H9 (cell line): ENCODE data around the gene NSF. TPM values are rescaled to one million over a fixed set of nuclear protein-coding genes. Genes with fewer than 3 reads are reported as not detected.

Source experiments
- DNase-seq: peaks from one replicate; pipeline ENCODE4 v3.0.0-alpha.2; 2017
- H2AFZ ChIP-seq: one replicate; pipeline ENCODE4 v1.6.1; 2013; ENCODE audit warnings: mild to moderate bottlenecking, low read length, control low read depth, moderate library complexity
- H2AK5ac ChIP-seq: 2 replicates; pipeline ENCODE4 v1.6.1; 2013; ENCODE audit warnings: low read length, control low read depth, mixed read lengths; ENCODE audit not compliant: insufficient read length
- H2BK120ac ChIP-seq: one replicate; pipeline ENCODE4 v1.6.1; 2013; ENCODE audit warnings: low read depth, mild to moderate bottlenecking, low read length, control low read depth, inconsistent platforms; ENCODE audit not compliant: poor library complexity, severe bottlenecking
- H2BK12ac ChIP-seq: 2 replicates; pipeline ENCODE4 v1.6.1; 2013; ENCODE audit warnings: low read length, control low read depth, mixed read lengths, low read depth; ENCODE audit not compliant: insufficient read length
- H2BK15ac ChIP-seq: 2 replicates; pipeline ENCODE4 v1.6.1; 2013; ENCODE audit warnings: low read depth, low read length, control low read depth
- H2BK20ac ChIP-seq: one replicate; pipeline ENCODE4 v1.6.1; 2013; ENCODE audit warnings: low read depth, mild to moderate bottlenecking, low read length, control low read depth, inconsistent platforms; ENCODE audit not compliant: poor library complexity, severe bottlenecking
- H2BK5ac ChIP-seq: 2 replicates; pipeline ENCODE4 v1.6.1; 2013; ENCODE audit warnings: low read length, control low read depth, mixed read lengths; ENCODE audit not compliant: insufficient read length
- H3K14ac ChIP-seq: 2 replicates; pipeline ENCODE4 v1.6.1; 2013; ENCODE audit warnings: low read length, control low read depth; ENCODE audit not compliant: insufficient read depth
- H3K18ac ChIP-seq: 2 replicates; pipeline ENCODE4 v1.6.1; 2013; ENCODE audit warnings: low read depth, mild to moderate bottlenecking, mixed read lengths, low read length, control low read depth; ENCODE audit not compliant: insufficient read length
- H3K23ac ChIP-seq: 2 replicates; pipeline ENCODE4 v1.6.1; 2013; ENCODE audit warnings: low read length, control low read depth, mixed read lengths, low read depth; ENCODE audit not compliant: insufficient read length
- H3K23me2 ChIP-seq: 2 replicates; pipeline ENCODE4 v1.6.1; 2013; ENCODE audit warnings: low read depth, mild to moderate bottlenecking, mixed read lengths, low read length, control low read depth; ENCODE audit not compliant: insufficient read length, poor library complexity, severe bottlenecking
- H3K27ac ChIP-seq: 2 replicates; pipeline ENCODE4 v1.5.1; 2013; ENCODE audit warnings: low read length, control low read depth, mixed read lengths, low read depth; ENCODE audit not compliant: insufficient read length
- H3K27me3 ChIP-seq: 2 replicates; pipeline ENCODE4 v1.6.1; 2013; ENCODE audit warnings: low read length, control low read depth, inconsistent platforms; ENCODE audit not compliant: insufficient read depth
- H3K4ac ChIP-seq: 2 replicates; pipeline ENCODE4 v1.6.1; 2013; ENCODE audit warnings: low read depth, mild to moderate bottlenecking, control low read depth, inconsistent platforms, low read length, moderate library complexity
- H3K4me1 ChIP-seq: 2 replicates; pipeline ENCODE4 v1.6.1; 2013; ENCODE audit warnings: low read length, control low read depth, inconsistent platforms; ENCODE audit not compliant: insufficient read depth
- H3K4me2 ChIP-seq: 2 replicates; pipeline ENCODE4 v1.6.1; 2013; ENCODE audit warnings: low read length, control low read depth, mixed read lengths; ENCODE audit not compliant: insufficient read length, insufficient read depth
- H3K56ac ChIP-seq: 2 replicates; pipeline ENCODE4 v1.6.1; 2013; ENCODE audit warnings: low read depth, mild to moderate bottlenecking, mixed read lengths, low read length, control low read depth; ENCODE audit not compliant: insufficient read length
- H3K79me1 ChIP-seq: 2 replicates; pipeline ENCODE4 v1.6.1; 2013; ENCODE audit warnings: low read depth, mild to moderate bottlenecking, moderate library complexity, low read length, control low read depth, inconsistent platforms; ENCODE audit not compliant: insufficient read depth, poor library complexity, severe bottlenecking
- H3K79me2 ChIP-seq: 2 replicates; pipeline ENCODE4 v1.6.1; 2013; ENCODE audit warnings: low read length, control low read depth, inconsistent platforms; ENCODE audit not compliant: insufficient read depth
- H3K9ac ChIP-seq: 2 replicates; pipeline ENCODE4 v1.6.1; 2013; ENCODE audit warnings: low read length, control low read depth, mixed read lengths; ENCODE audit not compliant: insufficient read length; ENCODE audit errors: extremely low read depth
- H3K9me3 ChIP-seq: one replicate; pipeline ENCODE4 v1.6.1; 2013; ENCODE audit warnings: low read depth, low read length, inconsistent platforms; ENCODE audit not compliant: control insufficient read depth
- H3T11ph ChIP-seq: one replicate; pipeline ENCODE4 v1.6.1; 2013; ENCODE audit warnings: mild to moderate bottlenecking, low read length, control low read depth, inconsistent platforms
- H4K20me1 ChIP-seq: one replicate; pipeline ENCODE4 v1.6.1; 2013; ENCODE audit not compliant: control insufficient read depth, insufficient read length, insufficient read depth
- H4K5ac ChIP-seq: 2 replicates; pipeline ENCODE4 v1.6.1; 2013; ENCODE audit warnings: low read depth, mild to moderate bottlenecking, mixed read lengths, low read length, control low read depth; ENCODE audit not compliant: insufficient read length
- H4K8ac ChIP-seq: replicated peaks from 2 replicates; pipeline ENCODE4 v1.6.1; 2013; ENCODE audit warnings: low read length, control low read depth, mixed read lengths, low read depth; ENCODE audit not compliant: insufficient read length
- H4K91ac ChIP-seq: 2 replicates; pipeline ENCODE4 v1.6.1; 2013; ENCODE audit warnings: low read depth, mild to moderate bottlenecking, moderate library complexity, mixed read lengths, low read length, control low read depth; ENCODE audit not compliant: insufficient read length
- H3K27ac Mint-ChIP-seq, 3 experiments: 2 replicates in 2 of 3; 3 replicates in 1 of 3; pipeline ENCODE4 v1.8.0; 2020 to 2021; ENCODE audit warnings: mixed read lengths in 3 of 3, mild to moderate bottlenecking in 1 of 3, moderate library complexity in 1 of 3
- H3K27me3 Mint-ChIP-seq: 2 replicates; pipeline ENCODE4 v1.8.0; 2021; ENCODE audit warnings: low read depth, mild to moderate bottlenecking, moderate library complexity, mixed read lengths
- H3K36me3 Mint-ChIP-seq, 3 experiments: 2 replicates in 2 of 3; 3 replicates in 1 of 3; pipeline ENCODE4 v1.8.0; 2020 to 2021; ENCODE audit warnings: low read depth in 3 of 3, mixed read lengths in 3 of 3; ENCODE audit not compliant: insufficient read depth in 1 of 3
- H3K4me1 Mint-ChIP-seq, 2 experiments: 2 replicates each; pipeline ENCODE4 v1.8.0; 2020; ENCODE audit warnings: mixed read lengths in 2 of 2
- H3K4me3 Mint-ChIP-seq, 2 experiments: 2 replicates in 1 of 2; 3 replicates in 1 of 2; pipeline ENCODE4 v1.8.0; 2020 to 2021; ENCODE audit warnings: mild to moderate bottlenecking in 2 of 2, mixed read lengths in 2 of 2, moderate library complexity in 1 of 2
- H3K9me3 Mint-ChIP-seq, 2 experiments: 2 replicates in 1 of 2; 3 replicates in 1 of 2; pipeline ENCODE4 v1.8.0; 2020; ENCODE audit warnings: mild to moderate bottlenecking in 2 of 2, mixed read lengths in 2 of 2, moderate library complexity in 1 of 2
- CTCF ChIP-seq: fragments of 200-600 bp; sonication (generic); conservative IDR thresholded peaks from 3 replicates; pipeline ENCODE4 v1.8.0; 2021; ENCODE audit warnings: antibody characterized with exemption, mild to moderate bottlenecking
- WGBS: extraction: QIAGEN DNeasy Blood & Tissue Kit; methylation state at CpG from one replicate; pipeline ENCODE4 v1.1.7; 2013; ENCODE audit warnings: missing lambda C conversion rate, low lambda C conversion rate, mixed read lengths; ENCODE audit not compliant: insufficient read length; ENCODE audit errors: extremely low coverage; 5-methylcytosine and 5-hydroxymethylcytosine counted together
- total RNA-seq: library from RNA; stranded (reverse); gene quantifications from 2 replicates; pipeline ENCODE4 v1.2.1, GENCODE V29; 2021

The NSF gene
- total RNA-seq, 1 experiment from 2014 or later, result 36.4 TPM

- Mint-ChIP-seq H3K9me3 (no peaks in the 10 kb centered on the region), H3K4me1 (peaks cover 32 to 34% of the 10 kb centered on the region in 2 experiments), H3K36me3 (no peaks in the 10 kb centered on the region), H3K27me3 (no peaks in the 10 kb centered on the region; the same call in 1 of the 2 replicates), H3K4me3 (peak overlapping the region; percentile 12 to 55; a peak in 4 of 5 replicates), H3K27ac (peak overlapping the region; percentile 61 to 92 (median 83))
- no peak overlapping the region for H2BK20ac ChIP-seq
- H3K9ac ChIP-seq, result no peak overlapping the region
- no peaks in the 10 kb centered on the region for H3K27me3 ChIP-seq
- H3K9me3 ChIP-seq, result no peaks in the 10 kb centered on the region
- H3K4ac ChIP-seq, result no peak overlapping the region
- no peak overlapping the region for H2AFZ ChIP-seq
- H3K23ac ChIP-seq, result no peak overlapping the region
- no peak overlapping the region for H2BK120ac ChIP-seq
- DNase-seq, result peak; percentile 87
- H3K4me1 ChIP-seq, result no peaks in the 10 kb centered on the region
- no peaks in the 10 kb centered on the region for H3K79me2 ChIP-seq
- no peak overlapping the region for H3K56ac ChIP-seq
- no peak overlapping the region for H4K8ac ChIP-seq
- H2BK5ac ChIP-seq, result no peak overlapping the region
- no peaks in the 10 kb centered on the region for H3K79me1 ChIP-seq
- H2BK15ac ChIP-seq, result no peak overlapping the region
- H2BK12ac ChIP-seq, result no peak overlapping the region
- no peak for TF ChIP-seq CTCF
- no peaks in the 10 kb centered on the region for H3K23me2 ChIP-seq
- no peak overlapping the region for H3K27ac ChIP-seq
- no peak overlapping the region for H3K18ac ChIP-seq
- H3K14ac ChIP-seq, result no peak overlapping the region
- peak overlapping the region; percentile 18 for H3K4me2 ChIP-seq
- H4K20me1 ChIP-seq, result no peaks in the 10 kb centered on the region
- no peak overlapping the region for H4K5ac ChIP-seq
- no peak overlapping the region for H4K91ac ChIP-seq
- no CpG with 5 or more reads among the region's 7 CpGs for WGBS
- H2AK5ac ChIP-seq, result no peak overlapping the region
- H3T11ph ChIP-seq, result no peak overlapping the region
These were observed 142.4 kb downstream of the NSF start for GRCh38 chr17:46732754-46733398.
